Osteocyte (in vitro differentiated cells): Measurements from ENCODE around the gene USH1C. TPM values are rescaled to one million over a fixed set of nuclear protein-coding genes. Genes with fewer than 3 reads are reported as not detected.

Experiments
- DNase-seq: peaks from one replicate; pipeline ENCODE4 v3.0.0; 2021; ENCODE audit warnings: mixed read lengths; ENCODE audit not compliant: unreplicated experiment; ENCODE audit errors: extremely low spot score
- H3K27ac Mint-ChIP-seq: one replicate; pipeline ENCODE4 v1.8.0; 2021; ENCODE audit warnings: mild to moderate bottlenecking, mixed read lengths; ENCODE audit not compliant: unreplicated experiment
- H3K27me3 Mint-ChIP-seq: one replicate; pipeline ENCODE4 v1.8.0; 2021; ENCODE audit warnings: mixed read lengths; ENCODE audit not compliant: unreplicated experiment
- H3K36me3 Mint-ChIP-seq: one replicate; pipeline ENCODE4 v1.8.0; 2021; ENCODE audit warnings: mixed read lengths; ENCODE audit not compliant: unreplicated experiment
- H3K4me1 Mint-ChIP-seq: one replicate; pipeline ENCODE4 v1.8.0; 2021; ENCODE audit warnings: mixed read lengths; ENCODE audit not compliant: unreplicated experiment
- H3K4me3 Mint-ChIP-seq: one replicate; pipeline ENCODE4 v1.8.0; 2021; ENCODE audit warnings: mild to moderate bottlenecking, moderate library complexity, mixed read lengths; ENCODE audit not compliant: unreplicated experiment
- H3K9me3 Mint-ChIP-seq: one replicate; pipeline ENCODE4 v1.8.0; 2021; ENCODE audit warnings: mixed read lengths; ENCODE audit not compliant: unreplicated experiment
- CTCF ChIP-seq: fragments of 200-600 bp; sonication (generic); IDR thresholded peaks from 2 replicates; pipeline ENCODE4 v1.5.0; 2021; ENCODE audit warnings: antibody characterized with exemption, mild to moderate bottlenecking, moderate library complexity
- total RNA-seq: library from RNA; stranded (reverse); gene quantifications from 2 replicates; pipeline ENCODE4 v1.2.1, GENCODE V29; 2021

USH1C gene
- total RNA-seq, 1 donor from 2014 or later, result not detected

- Mint-ChIP-seq H3K9me3 (no peaks in the 10 kb centered on the region), H3K36me3 (no peaks in the 10 kb centered on the region), H3K27ac (no peak overlapping the region), H3K4me1 (no peaks in the 10 kb centered on the region), H3K4me3 (no peak overlapping the region), H3K27me3 (peaks cover 25% of the 10 kb centered on the region)
- TF ChIP-seq CTCF, result no peak
- no peak for DNase-seq
These were observed 20.0 kb downstream of the USH1C start for GRCh38 chr11:17524221-17524620.

GRCh38 chr11:17522655-17523054, 21.6 kb downstream of the USH1C start:
- H3K36me3 Mint-ChIP-seq, result no peaks in the 10 kb centered on the region
- no peak for DNase-seq
- H3K4me1 Mint-ChIP-seq, result no peaks in the 10 kb centered on the region
- H3K27me3 Mint-ChIP-seq, result peaks cover 12% of the 10 kb centered on the region
- H3K4me3 Mint-ChIP-seq, result no peak overlapping the region
- no peaks in the 10 kb centered on the region for H3K9me3 Mint-ChIP-seq
- no peak overlapping the region for H3K27ac Mint-ChIP-seq
- no peak for TF ChIP-seq CTCF

GRCh38 chr11:17521106-17521900, 22.9 kb downstream of the USH1C start:
- no peak overlapping the region for H3K4me3 Mint-ChIP-seq
- H3K27me3 Mint-ChIP-seq, result peaks cover 17% of the 10 kb centered on the region
- no peak for DNase-seq
- no peaks in the 10 kb centered on the region for H3K4me1 Mint-ChIP-seq
- H3K27ac Mint-ChIP-seq, result no peak overlapping the region
- no peaks in the 10 kb centered on the region for H3K9me3 Mint-ChIP-seq
- TF ChIP-seq CTCF, result no peak
- no peaks in the 10 kb centered on the region for H3K36me3 Mint-ChIP-seq

GRCh38 chr11:17519061-17519885, 24.9 kb downstream of the USH1C start:
- no peak for TF ChIP-seq CTCF
- no peak for DNase-seq
- no peaks in the 10 kb centered on the region for H3K4me1 Mint-ChIP-seq
- H3K36me3 Mint-ChIP-seq, result no peaks in the 10 kb centered on the region
- peaks cover 27% of the 10 kb centered on the region for H3K27me3 Mint-ChIP-seq
- no peak overlapping the region for H3K27ac Mint-ChIP-seq
- no peak overlapping the region for H3K4me3 Mint-ChIP-seq
- no peaks in the 10 kb centered on the region for H3K9me3 Mint-ChIP-seq

- Mint-ChIP-seq H3K36me3 (no peaks in the 10 kb centered on the region), H3K4me1 (no peaks in the 10 kb centered on the region), H3K27me3 (peaks cover 28% of the 10 kb centered on the region), H3K27ac (no peak overlapping the region), H3K9me3 (no peaks in the 10 kb centered on the region), H3K4me3 (no peak overlapping the region)
- DNase-seq, result no peak
- no peak for TF ChIP-seq CTCF
These were observed 25.9 kb downstream of the USH1C start for GRCh38 chr11:17518366-17518765.
